HG02840 (cell line): ENCODE data around the gene CCKAR.
"Not testable (repeated sequence)": the region's sequence is repeated elsewhere in the genome, so short reads cannot be mapped to it uniquely, and the experiment has no call there.

Source experiments
- ATAC-seq: cut with Tn5 transposase; IDR thresholded peaks from one replicate; pipeline ENCODE4 v1.9.1; 2021; ENCODE audit warnings: mild to moderate bottlenecking, moderate library complexity, moderate number of reproducible peaks; ENCODE audit not compliant: unreplicated experiment, low FRiP score

Gene CCKAR, protein sequence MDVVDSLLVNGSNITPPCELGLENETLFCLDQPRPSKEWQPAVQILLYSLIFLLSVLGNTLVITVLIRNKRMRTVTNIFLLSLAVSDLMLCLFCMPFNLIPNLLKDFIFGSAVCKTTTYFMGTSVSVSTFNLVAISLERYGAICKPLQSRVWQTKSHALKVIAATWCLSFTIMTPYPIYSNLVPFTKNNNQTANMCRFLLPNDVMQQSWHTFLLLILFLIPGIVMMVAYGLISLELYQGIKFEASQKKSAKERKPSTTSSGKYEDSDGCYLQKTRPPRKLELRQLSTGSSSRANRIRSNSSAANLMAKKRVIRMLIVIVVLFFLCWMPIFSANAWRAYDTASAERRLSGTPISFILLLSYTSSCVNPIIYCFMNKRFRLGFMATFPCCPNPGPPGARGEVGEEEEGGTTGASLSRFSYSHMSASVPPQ

DNA sequence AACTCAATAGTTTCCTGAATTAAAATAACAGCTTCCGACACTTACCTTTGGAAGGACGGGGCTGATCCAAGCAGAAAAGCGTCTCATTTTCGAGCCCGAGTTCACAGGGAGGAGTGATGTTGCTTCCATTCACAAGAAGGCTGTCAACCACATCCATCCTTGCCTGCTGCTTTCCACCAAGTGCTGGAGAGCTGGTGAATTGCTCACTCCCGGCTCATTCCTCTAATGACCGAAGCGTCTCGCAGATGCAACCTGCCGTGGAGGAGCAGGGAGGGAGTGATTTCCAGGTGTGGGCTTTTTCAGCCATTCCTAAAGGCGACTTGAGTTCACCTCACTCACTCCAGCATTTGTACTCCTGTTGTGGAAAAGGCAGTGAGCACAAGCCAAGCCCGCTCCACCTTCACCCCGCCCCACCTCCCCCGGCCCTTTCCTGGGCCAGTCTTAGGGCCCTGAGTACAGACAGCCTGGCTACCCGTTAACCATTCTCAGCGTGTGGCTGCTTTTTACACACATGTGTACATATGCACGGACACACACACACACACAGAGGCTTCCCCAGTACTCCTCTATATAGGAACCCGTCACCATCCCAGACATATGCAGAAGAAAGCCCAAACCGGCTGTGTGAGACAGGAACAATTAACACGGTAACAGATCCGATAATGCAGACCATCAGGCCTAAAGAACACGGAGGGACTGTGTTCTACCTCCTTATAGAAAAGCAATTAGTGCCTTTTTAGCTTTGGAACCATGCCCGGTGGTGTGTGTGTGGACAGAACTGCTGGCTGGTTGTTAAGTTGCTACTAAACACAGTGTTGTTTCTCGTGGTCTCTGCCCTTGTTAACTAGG is at the start of gene CCKAR:
TSS of gene CCKAR (minus strand) at position 374 of the 849 bp plus-strand sequence. CDS start at position 157, 217 bp downstream.
- no peak for ATAC-seq

DNA sequence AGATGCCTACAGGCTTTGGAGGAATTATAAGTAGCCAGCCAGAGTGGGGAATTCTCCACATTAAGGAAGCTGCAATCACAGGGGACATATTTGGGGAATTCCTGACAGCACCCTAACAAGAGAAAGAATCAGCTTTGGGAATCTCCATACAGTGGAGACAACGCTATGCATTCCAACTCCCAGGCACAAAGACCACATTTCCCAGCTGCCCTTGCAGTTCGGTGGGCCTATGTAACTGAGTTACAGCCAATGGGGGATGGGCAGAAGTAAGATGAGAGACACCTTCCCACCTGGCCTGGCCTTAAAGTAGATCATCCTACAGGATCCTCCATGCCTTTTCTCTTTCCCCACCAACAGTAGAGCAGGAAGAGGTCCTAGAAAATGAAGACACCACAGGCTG is 43.4 kb upstream of the CCKAR start:
- ATAC-seq, result no peak

DNA sequence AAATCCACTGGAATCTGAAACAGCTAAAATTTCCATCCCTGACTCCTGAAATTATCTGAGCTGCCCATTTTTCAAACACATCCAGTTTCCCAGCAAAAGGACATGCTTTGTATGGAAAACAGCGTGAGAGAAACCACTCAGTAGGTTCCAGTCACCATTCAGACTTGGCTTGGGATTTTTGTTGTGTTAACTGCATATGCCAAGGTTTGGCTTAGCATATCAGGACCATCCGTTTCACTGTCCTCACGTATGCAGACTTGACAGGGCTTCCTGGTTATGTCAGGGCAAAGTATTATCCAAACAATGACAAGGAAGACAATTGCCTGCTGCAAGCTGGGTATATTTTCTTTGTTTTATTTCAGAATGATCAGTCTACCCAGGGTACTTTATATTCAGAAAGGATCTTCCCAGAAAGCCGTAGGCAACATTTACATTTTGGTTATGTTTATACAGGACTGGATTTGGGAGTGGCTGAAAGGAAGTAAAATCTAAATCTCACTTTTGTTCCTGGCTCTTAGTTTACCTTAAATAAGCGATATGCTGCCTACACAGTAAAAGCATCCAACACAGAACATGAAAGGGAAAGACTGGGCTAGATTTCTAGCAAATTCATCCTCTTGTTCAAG is 41.3 kb upstream of the CCKAR start:
- ATAC-seq, result no peak

DNA sequence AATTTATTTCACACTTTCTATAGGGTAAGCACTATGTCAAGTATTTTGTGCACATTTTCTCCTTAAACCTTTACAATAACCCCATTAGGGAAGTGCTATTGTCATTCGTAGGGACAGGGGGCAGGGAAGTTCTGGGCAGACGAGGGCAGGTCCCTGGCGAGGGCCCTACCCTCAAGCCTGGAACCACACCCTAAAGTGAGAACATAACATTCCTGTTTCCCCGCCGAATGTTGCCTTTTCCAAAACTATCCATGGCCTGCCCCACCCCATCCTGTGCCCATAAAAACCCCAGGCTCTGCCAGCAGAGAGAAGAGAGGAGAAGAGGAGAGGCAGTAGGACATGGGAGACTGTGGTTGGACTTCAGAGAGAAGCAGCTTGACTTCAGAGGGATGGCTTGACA is 39.8 kb upstream of the CCKAR start:
- ATAC-seq, result no peak

DNA sequence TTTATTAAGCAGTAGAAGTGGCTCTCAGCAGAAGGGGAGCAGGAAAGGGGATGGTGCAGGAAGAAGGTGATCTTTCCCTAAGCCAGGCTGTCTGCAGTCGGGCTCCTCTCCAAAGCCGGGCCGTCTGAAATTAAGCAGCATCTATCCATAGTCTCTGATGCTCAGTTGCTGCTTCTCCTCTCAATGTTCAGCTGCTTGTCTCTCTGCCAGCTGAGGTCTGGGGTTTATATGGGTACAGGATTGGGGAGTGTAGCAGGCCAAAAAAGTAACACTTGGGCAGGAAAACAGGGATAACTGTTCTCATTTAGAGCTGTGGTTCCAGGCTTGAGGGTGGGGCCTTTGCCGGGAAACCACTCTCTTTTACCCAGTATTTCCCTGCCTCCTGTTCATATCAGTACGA is 39.2 kb upstream of the CCKAR start:
- no peak for ATAC-seq

DNA sequence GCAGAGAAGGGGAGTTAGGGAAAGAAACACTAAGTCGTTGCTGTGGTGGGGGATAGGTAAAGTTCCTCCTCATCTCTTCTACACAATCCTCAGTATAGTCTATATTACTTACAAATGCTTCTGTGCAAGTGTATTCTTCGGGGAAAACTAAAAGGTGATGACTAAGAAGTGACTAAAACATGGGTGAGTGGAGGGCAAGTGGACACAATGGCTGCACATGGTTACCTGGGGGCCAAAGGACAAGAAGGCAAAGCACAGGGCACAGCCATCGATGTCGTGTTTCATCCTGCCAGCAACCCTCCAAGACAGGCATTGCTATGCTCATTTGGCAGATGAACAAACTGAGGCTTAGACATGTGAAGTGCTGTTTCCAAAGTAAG is 35.5 kb upstream of the CCKAR start:
- ATAC-seq, result no peak

DNA sequence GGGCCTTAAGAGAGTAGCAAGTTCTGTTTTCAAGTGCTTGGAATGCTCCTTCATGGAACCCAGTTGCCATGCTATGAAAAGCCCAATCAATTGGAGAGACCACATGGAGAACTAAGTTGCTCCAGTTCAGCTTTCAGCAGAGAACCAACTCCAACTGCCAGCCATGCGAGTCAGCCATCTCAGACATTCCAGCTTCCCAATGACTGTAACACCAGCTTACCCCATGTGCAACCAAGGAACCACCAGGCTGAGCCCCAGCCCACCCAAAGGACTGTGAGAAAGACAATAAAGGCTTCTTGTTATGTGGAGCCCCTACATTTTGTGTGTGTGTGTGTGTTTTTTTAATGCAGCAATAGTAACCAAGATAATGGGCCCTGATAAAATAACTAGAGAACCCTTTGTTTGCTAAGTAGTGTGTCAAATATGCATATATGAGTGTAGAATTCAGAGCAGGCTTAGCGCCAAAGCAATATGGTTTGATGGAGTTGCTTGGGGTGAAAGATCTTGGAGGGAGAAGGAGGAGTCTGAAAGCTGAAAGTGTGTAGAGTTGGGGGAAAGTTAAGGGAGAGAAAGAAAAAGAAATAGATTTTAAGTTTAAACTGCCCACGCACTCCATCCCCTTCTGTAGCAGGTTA is 35.0 kb upstream of the CCKAR start:
- no peak for ATAC-seq

DNA sequence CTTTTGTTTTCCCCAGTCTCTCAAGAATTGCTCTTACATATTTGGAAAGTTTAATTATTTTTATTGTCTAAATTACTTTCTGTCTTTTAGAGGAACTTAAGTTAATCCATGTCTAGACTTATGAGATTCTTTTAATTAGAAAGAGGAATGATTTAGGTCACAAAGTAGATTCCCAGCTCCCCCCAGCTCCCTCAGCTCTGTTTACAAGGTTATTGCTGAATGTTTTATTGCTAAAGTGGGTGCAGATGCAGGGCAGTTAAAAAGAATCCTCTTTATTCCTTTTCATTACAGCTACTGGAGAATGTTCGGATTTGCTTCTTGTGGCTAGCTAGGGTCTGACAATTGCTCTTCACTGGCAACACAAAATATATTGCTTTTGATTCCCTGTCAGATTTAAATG is 33.7 kb upstream of the CCKAR start:
- ATAC-seq, result no peak

DNA sequence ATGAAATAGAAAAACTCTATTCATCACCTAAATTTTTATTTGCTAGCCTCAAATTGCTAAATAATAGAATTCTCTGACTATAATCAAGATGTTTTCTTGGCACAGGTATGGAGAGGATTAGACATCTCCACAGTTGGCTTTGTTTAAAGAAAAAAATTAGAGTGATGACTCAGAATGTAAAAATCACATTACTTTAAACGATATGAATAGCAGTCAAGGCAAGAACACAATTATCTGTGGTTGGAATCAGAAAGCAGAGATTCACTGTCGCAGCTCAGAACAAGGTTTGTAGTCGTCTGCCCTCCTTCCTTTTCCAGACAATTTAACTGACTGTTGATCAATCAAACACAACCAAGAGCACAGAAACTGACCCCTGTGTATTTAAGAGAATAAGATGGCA is 32.2 kb upstream of the CCKAR start:
- ATAC-seq, result no peak

DNA sequence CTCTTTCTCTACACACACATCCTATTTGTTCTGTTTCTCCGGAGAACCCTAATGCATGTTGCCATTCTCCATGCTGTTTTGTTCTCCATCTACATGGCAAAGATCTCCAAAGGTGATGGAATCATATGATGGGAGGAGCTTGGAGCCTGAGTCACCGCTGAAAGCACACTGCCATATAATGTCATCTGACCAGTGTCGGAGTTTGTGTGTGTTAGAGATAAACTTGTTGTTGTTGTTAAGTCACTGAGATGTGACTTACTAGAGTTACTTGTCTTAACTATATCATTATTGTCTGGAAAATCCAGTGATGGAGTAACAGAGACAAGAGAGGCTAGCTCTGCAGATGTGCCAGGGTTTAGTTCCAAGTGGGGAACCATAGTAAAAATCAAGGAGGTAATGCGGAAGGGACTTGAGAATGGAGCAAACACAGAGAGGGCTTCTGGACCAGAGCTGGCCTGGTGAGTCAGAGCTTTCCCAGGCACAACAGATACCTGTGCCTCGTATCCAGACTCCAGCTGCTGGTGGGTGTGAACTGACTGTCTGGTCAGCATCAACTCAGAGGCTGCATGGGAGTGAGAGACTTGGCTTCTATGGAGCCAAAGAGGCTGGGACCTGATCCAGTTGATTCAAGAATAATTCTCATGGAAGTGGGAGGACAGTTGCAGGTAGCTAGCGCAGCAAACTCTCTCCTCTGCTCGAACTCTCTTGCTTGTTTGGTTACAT is 30.6 kb upstream of the CCKAR start:
- ATAC-seq, result no peak

DNA sequence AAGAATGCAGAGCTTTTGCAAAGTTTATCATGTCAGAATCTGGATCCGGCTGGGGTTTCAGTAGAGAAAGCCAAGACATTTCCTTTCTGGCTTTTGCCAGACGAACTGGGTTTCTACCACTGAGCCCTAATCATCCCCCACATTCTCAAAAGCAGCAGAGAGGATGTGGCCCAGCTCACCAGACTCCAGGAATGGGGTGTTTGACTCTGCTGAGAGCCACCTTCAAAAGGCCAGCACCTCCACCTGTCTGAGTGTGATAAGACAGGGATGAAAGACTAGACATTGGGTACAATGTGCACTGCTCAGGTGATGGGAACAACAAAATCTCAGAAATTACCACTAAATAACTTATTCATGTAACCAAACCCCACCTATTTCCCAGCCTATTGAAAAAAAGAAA is 25.7 kb upstream of the CCKAR start:
- ATAC-seq, result no peak

DNA sequence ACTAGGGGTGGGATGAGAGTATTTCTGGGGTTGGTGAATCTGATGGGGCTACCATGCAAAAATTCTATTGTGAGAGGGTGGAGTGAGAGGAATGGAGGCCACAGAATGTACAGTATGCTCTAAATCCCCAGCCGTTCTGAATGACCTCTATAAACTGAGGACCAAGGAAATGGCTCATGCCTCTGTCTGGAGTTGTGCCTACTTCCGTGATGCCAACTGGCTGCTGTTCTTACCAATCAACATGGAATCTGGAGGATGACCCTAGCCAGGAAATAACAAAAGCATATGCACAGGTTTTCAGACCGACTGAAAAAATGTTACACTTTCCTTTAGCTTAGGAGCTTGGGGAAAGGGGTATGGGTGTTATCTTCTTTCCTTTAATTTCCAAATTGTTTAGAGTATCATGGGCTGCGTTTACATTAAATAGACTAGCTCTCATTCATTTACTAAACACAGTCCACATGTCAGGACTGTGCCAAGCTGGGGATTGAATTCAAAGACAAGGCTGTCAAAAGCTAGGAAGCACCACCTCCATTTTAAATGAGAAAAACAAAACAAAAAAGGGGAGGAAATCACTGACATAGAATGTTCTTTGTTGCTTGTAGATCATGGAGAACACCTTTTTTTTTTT is 20.2 kb upstream of the CCKAR start:
- ATAC-seq, result no peak

DNA sequence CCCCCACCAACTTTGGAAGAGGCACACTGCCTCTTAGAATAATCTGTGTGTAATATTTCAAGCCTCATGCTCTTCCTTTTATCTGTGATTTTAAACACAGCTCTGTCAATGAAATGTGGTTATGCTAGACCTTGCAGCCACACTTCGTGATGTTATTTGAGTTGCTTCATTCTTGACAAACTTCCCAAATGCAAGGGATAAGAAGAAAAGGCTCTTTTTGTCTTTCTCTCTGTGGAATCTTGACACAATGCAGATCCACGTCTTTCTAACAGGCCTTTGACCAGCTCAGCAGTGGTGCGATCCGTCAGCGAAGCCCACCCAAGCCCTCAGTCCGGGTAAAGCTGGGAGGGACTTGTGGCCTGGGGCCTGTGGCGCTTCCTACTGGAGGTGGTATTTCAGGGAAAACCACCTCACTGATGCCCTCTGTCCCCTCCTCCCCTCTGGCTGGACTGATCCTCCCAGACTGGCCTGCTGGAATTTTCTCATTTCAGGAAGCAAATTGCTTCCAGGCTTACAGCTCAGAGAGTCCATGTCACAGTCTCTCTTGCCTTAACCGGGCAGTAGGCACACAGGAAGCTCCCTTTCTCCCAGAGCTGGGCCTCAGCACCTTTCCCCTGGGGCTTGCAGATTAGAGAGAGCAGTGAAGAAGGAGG is 19.5 kb upstream of the CCKAR start:
- ATAC-seq, result no peak

DNA sequence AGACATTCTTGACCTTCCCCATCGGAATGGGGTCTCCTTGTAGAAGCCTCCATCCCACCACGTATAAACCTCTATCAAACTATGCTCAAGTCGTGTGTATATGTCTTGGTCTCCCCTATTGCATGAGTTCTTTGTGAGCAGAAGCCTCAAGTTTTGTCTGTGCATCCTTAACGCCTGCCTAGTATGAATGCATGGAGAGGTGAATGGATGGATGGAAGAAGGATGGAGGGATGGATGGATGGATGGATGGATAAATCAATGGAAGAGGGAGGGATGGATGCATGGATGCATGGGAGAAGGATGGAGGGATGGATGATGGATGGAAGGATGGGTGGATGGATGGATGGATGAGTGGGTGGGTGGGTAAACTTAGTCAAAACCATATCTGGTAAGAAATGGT is 17.0 kb upstream of the CCKAR start:
- no peak for ATAC-seq

DNA sequence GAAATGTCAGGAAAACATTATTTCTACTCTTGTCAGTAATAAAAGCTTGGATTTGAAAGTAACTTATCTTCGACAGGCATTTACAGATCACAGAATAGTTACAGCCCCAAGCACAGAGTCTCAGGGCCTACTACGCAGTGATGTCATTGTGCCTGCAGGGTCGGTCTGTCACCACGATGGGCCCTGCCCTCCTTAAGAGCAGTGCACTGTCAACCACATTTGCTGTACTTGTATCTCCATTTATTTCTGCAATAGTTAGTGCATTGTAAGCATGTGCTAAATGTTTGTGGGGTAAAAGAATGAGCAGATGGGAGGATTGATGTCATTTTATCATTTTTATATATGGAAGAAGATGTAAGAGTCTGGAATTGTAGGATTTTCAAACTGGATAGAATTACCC is 13.6 kb upstream of the CCKAR start:
- no peak for ATAC-seq

DNA sequence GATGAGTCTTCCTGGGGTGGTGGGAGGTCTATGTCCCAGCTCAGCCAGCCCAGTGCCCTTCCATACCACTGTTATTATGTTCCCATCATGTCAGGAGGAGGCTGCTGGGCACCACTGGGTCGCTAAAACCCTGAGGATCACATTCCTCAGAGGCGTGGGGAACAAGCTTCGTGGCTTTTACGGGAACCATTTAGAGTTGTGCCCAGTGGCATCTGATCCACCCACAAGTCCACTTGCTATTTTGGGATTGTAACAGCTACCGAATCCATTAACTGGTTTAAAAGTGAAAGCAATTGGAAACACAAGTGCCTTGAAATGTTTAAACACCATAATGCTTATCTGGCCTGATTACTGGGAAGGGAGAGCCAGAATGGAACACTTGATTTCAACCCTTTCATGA is 13.1 kb upstream of the CCKAR start:
- no peak for ATAC-seq

DNA sequence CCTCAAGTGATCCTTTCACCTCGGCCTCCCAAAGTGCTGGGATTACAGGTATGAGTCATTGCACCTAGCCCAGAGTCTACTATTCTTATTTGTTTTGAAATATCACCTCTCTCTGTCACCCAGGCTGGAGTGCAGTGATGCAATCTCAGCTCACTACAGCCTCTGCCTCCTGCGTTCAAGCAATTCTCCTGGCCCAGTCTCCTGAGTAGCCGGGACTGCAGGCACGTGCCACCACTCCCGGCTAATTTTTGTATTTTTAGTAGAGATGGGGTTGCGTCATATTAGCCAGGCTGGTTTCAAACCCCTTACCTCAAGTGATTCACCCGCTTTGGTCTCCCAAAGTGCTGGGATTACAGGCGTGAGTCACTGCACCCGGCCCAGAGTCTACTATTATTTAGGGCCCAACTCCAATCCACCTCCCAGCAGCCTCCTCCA is 10.3 kb upstream of the CCKAR start:
- ATAC-seq, result not testable (repeated sequence)

DNA sequence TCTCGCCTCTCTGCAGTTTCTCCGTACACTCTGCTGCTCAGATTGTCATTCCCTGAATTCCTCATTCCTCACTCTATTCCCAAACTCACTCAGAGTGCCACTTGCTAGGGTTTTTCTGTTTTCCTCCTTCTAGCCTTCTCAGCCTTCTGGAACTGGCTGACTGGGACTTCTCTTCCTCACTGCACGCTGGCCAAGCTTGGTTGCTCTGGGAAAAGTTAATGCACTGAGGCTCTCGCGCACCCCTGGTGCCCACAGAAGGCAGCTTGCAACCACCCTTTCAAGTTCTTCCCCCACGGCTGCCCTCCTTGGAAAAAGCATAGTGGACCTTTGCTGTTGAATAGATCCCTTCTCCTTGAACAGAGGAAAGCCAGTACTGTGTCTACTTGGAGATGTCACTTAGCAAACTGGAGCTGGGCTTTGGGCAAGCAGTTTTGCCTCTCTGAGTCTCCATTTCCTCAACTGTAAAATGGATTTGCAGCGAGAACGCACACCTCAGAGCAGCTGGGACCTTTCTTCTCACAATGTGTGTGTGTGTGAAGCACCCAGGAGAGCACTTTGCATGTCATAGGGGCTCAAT is 6.0 kb upstream of the CCKAR start:
- no peak for ATAC-seq

DNA sequence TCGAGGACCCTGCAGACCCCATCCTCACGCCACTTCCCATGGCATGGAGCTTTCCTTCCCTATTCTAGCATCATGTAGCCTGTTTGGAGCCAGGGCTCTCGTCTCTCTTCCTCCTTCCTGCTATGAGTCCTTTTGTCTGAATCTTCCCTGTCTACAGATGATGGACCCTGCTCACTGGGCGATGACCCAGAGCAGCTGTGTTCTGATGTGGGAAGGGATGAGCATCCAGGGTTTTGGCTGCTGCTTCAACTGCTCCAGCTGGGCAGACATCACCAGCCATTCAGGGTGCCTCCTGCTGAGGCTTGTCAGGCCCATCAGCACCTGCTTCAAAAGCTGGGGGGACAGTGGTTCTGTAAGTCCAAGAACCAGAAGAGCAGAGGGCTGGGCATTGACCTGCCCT is 3.2 kb upstream of the CCKAR start:
- no peak for ATAC-seq
